MM.1S (cell line): Measurements from ENCODE around the gene GAGE12J.

ENCODE experiments used
- EZH2 ChIP-seq: fragments of 300-600 bp; sonication (generic); optimal IDR thresholded peaks from 2 replicates; pipeline ENCODE3; 2017; ENCODE audit warnings: low read depth, mild to moderate bottlenecking, antibody characterized with exemption, low read length, mixed read lengths
- EZH2phosphoT487 ChIP-seq: fragments of 300-600 bp; sonication (generic); IDR thresholded peaks from 2 replicates; pipeline ENCODE4 v1.6.1; 2018; ENCODE audit warnings: antibody characterized with exemption, low read length
- TF ChIP-seq, protein P1 (sequence below): fragments of 300-600 bp; sonication (generic); IDR thresholded peaks from 2 replicates; pipeline ENCODE4 v1.5.1; 2016; ENCODE audit warnings: antibody characterized with exemption, low read length, mixed read lengths

DNA sequence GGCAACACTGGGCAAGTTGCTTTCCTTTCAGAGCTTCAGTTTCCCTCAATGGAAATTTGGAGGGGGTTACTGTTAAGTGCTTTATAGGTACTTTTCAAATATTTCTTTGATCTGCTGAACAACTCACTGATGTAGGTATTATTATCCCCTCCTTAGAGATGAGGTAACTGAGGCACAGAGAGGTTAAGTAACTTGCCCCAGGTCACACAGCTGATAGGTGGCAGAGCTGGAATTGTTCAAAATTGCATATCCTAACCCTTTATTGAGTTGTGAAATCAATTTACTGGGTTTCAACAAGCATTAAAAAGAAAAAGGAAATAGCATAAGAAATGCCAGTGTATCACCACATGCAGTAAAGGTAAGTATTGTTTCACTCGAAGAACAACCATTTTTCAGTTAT, 45.6 kb upstream of the GAGE12J start:
- TF ChIP-seq, protein P1, sequence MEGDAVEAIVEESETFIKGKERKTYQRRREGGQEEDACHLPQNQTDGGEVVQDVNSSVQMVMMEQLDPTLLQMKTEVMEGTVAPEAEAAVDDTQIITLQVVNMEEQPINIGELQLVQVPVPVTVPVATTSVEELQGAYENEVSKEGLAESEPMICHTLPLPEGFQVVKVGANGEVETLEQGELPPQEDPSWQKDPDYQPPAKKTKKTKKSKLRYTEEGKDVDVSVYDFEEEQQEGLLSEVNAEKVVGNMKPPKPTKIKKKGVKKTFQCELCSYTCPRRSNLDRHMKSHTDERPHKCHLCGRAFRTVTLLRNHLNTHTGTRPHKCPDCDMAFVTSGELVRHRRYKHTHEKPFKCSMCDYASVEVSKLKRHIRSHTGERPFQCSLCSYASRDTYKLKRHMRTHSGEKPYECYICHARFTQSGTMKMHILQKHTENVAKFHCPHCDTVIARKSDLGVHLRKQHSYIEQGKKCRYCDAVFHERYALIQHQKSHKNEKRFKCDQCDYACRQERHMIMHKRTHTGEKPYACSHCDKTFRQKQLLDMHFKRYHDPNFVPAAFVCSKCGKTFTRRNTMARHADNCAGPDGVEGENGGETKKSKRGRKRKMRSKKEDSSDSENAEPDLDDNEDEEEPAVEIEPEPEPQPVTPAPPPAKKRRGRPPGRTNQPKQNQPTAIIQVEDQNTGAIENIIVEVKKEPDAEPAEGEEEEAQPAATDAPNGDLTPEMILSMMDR = no peak
- TF ChIP-seq EZH2phosphoT487 (no peak), EZH2 (no peak)
